HUDEP-2 (cell line): Measurements from ENCODE around the gene SLC44A3.
A peak's percentile ranks its signal among the peaks of the same experiment; 100 is the strongest.

ENCODE experiments used
- DNase-seq, 76 experiments: peaks; one replicate each; lab custom pipeline; 2025; ENCODE audit not compliant: unreplicated experiment in 76 of 76; lab: John Stamatoyannopoulos, UW

SLC44A3 gene

DNA sequence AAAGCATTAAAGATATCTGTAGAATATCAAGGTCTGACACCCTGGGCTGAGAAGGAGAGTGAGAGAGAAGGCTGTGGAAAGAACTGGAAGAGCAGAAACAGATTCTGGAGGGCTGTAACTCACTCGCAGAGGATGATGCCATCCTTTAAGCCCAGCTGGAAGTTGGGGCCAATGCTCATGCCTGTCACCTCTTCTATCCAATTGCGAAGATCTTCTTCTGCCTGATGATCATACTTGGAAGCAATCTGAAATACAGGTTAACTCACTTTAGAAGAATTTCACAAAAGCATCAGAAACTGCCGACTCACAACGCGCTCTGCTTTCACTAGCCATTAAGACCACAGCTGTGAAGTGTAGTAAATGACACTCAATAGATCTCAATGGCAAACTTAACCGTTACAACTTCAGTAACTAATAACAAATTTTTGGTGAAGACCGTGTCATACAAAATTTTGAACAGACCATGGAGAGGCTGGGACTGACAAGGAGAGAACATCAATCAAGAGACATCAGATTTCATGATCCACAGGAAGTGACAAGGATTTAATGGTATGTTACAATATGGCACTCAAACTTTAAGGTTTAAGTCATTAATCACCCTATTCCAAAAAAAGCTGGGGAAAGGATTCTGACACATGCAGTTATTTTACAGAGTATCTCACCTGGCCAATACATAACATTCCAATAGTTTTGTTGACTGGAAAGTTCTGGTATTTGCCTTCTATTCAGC is 83.3 kb downstream of the SLC44A3 start:
- DNase-seq, result no peak

DNA sequence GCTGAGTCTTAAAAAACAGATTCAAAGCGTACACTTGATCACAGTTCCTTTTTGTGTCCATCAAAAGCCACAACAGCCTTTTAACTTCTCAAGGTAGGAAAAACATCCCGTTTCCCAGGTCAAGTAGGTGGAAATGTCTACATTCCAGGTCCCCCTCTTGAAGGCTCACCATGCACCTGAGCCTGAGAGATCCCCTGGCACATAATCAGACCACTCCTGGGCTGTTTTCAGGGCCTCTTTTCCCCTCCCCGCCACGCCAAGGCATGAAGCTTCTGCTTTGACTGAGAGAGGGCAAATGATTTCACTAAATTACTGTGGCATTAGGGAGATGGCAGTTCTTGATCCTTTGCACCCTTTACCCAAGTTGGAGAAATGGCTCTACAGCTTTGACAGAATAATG is 85.0 kb downstream of the SLC44A3 start:
- no peak for DNase-seq

DNA sequence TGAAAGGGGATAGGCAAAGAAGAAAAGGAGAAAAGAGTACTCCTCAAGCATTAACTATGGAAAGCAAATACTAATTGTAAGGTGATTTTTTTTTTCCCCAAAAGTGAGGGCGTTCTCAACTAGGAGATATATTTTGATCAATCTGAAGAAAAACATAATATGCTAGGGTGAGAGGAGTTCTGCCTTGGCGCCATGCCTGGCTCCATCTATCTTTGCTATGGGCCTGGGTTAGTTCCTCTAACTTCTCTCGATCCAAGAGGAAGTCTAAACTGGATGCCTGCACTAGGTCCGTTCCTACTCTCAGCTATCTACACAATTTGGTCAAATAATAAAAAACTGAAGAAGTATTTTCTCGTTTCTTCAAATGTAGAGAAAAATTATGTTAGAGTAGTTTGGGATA is 86.2 kb downstream of the SLC44A3 start:
- no peak for DNase-seq

GRCh38 chr1:94907136-94907535 is 87.0 kb downstream of the SLC44A3 start:
- DNase-seq, result no peak

DNA sequence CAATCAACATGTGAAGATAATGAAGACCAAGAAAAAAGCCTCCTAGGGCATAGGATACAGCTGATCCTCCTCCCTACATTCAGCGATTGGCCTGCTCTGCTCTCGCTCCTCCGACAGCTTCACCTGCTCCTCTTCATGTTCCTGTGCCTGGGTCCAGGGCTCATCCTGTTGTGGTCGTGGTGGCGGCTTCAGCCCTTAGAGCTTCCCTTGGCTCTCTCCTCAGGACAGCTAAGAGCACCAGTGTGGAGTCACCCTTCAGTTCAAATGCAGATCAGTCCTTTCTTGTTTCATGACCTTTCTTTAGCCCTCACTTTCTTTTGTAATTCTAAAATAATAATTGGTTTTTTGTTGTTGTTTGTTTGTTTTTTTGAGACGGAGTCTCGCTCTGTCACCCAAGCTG is 88.0 kb downstream of the SLC44A3 start:
- DNase-seq, result no peak

- DNase-seq, result no peak
Observed at GRCh38 chr1:94908965-94909364, 88.8 kb downstream of the SLC44A3 start.

DNA sequence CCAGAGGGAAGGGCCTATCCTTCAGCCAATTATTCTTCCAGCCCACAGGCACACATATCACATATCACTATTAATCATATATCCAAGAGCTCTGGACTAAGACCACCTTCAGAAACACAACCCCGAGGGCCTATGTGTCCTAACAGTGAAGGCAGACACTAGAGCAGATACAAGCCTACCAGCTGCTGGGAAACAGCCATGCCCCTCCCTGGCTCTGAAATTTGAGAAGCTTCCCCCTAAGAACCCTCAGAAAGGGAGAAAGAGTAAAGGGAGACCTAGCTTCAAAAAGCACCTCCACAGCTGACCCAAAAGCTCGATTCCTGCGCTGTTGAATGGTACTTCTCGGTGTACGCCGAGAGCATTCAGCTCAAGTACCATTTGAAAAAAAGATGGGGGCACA is 89.3 kb downstream of the SLC44A3 start:
- no peak for DNase-seq

- no peak for DNase-seq
Observed at GRCh38 chr1:94912263-94913184, 92.4 kb downstream of the SLC44A3 start.

- DNase-seq, result no peak
Observed at GRCh38 chr1:94917251-94917650, 97.1 kb downstream of the SLC44A3 start.

GRCh38 chr1:94919241-94920030 is 99.3 kb downstream of the SLC44A3 start:
- no peak for DNase-seq

DNA sequence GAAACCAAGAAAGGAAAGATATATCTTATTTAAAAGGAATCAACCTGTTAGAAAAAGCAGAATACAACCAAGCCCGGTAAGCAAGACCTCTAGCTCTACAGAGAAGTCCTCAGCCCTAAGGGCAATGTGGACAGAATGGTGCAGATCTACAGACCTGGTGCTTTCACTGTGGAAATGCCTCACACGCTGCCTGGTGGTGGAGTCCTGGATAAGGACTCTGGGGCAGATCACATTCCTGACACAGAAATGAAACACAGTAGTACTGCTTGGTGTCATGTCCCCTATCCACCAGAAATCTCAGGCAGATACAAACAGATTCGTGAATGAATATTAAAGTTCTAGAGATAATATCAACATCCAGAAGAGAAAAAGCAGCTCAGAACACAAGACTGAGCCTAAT is 99.9 kb downstream of the SLC44A3 start:
- no peak for DNase-seq

DNA sequence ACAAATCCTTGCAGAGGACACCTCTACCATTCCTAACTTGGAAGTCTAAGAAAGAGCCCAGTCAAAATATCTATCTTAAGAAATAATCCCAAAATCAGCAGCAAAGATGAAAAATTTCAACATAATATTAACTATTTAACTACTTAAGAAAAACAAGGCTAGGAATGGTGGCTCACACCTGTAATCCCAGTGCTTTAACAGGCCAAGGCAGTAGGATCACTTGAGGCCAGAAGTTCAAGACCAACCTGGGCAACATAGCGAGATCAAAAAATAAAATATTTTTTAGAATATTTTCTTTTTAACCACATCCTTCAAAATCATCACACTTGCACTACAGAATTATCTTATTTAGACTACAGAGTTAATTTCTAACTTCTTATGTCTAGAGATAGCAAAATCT is 101.8 kb downstream of the SLC44A3 start:
- no peak for DNase-seq

GRCh38 chr1:94922761-94923331 is 102.7 kb downstream of the SLC44A3 start:
- no peak for DNase-seq

DNA sequence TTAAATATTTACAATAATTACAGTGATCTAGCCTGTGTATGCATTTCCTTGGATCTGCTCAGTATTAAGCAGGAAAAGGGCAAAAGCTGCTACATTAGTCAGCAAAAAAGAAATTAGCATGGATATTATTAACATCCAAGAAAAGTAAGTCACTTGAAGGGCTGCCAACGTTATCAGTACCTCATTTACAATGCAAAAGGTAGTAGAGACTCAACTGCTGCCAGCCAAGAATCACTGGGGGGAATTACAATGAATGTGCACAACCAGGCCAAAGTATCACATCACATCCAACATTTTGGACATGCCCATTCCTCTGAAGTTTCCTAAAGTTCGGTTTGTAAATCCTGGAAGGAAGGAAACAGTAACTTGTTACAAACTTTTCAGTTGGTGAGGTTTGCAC is 104.8 kb downstream of the SLC44A3 start:
- DNase-seq, result no peak

- no peak for DNase-seq
Observed at GRCh38 chr1:94925561-94926125, 105.5 kb downstream of the SLC44A3 start.

GRCh38 chr1:94926126-94926914 is 106.2 kb downstream of the SLC44A3 start:
- peak in 8 of 76 experiments; percentile 4 to 46 (median 20) for DNase-seq

DNA sequence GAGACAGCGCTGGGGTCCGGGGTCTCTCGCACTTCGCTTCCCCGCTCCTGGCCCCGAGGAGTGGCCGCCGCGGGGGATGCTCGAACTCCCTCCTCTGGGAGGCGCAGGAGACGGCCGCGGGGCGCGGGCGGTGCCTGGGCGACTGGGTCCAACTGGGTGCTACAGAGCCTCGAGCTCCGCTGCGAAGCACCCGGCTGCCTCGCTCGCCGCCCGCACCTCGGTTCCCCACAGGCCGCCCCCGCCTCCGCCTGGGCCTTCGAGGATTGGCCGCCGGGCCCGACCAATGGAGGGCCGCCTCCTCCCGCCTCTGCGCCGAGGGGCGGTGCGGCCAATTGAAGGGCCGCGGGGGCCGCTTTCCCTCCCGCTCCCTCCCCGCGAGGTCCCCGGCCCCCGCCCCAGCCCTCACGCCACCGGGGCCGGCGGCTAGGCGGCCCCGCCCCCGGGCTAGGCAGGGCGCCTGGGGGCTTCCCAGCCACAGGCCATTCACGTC is 106.8 kb downstream of the SLC44A3 start, which contains the start of gene CNN3:
Gene CNN3 (minus strand): TSS at position 196 of the 490 bp plus-strand sequence. CDS start 216 bp downstream, outside the sequence.
- DNase-seq, result peak in 45 of 76 experiments; percentile 2 to 73 (median 32)

DNA sequence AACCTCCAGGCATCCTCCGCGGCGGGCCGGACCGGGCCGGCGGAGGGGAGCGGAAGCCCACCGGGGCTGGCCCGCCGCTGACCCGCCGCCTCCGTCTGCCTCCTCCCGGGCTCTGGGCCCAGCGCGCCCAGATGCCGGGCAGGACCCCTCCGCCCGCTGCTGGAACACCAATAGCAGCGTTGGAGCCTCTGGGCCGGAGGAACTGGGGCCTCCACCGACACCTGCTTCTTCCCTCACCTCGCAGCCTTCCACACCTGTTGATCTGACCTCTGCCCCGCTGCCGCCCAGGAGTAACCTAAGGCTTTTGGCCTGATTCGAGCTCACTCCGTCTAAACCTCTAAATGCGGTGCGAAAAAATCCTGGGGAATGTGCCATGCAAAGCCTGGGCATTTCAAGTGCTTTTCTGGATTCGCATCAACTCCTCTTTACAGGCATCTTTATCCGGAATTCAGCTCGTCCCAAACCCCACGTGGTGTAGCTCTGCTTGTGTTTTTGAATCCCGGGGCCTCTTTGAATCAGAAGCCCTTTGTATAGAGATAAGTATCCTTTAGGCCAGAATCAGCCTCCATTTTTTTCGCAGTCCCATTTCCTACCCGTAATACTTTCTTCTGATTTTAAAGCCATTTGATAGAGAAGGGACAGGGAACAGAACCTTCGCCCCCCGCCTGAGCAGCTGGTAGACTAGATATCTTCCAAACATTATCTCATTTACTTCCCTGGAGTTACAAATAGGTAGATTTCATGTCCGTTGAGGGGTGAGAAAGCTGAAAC is 107.4 kb downstream of the SLC44A3 start:
- no peak for DNase-seq
